HL-60 (cell line): Measurements from ENCODE around the gene TRUB1.

Experiments used
- CTCF ChIP-seq: IDR thresholded peaks from one replicate; pipeline ENCODE4 v1.5.1; 2011; ENCODE audit warnings: low read length, control low read depth, inconsistent platforms; ENCODE audit not compliant: insufficient read depth
- GABPA ChIP-seq: IDR thresholded peaks from 2 replicates; pipeline ENCODE4 v1.6.1; 2012; ENCODE audit warnings: low read depth
- POLR2AphosphoS5 ChIP-seq: IDR thresholded peaks from 2 replicates; pipeline ENCODE4 v1.6.1; 2012; ENCODE audit warnings: low read depth
- REST ChIP-seq: IDR thresholded peaks from 2 replicates; pipeline ENCODE4 v1.6.1; 2012; ENCODE audit warnings: low read depth; ENCODE audit not compliant: insufficient replicate concordance

- no peak for TF ChIP-seq CTCF
- no peak for TF ChIP-seq REST
- TF ChIP-seq POLR2AphosphoS5: no peak
- TF ChIP-seq GABPA: no peak
Measured at GRCh38 chr10:114938856-114939193, 830 bp downstream of the TRUB1 start.
